Subcutaneous abdominal adipose tissue (tissue), 5 donors: ENCODE results near the gene DDAH1.

ENCODE experiments used
- H3K27ac ChIP-seq: one replicate; pipeline ENCODE4 v1.7.0; 2013; ENCODE audit warnings: low read depth, mild to moderate bottlenecking, inconsistent platforms, low read length, moderate library complexity
- H3K27me3 ChIP-seq, 5 donors: one replicate each; pipeline ENCODE4 v1.7.0; 2013; ENCODE audit warnings: low read length in 5 of 5, inconsistent platforms in 1 of 5; ENCODE audit not compliant: control insufficient read depth in 5 of 5, insufficient read depth in 4 of 5
- H3K36me3 ChIP-seq, 5 donors: one replicate each; pipeline ENCODE4 v1.7.0; 2013; ENCODE audit warnings: low read length in 5 of 5; ENCODE audit not compliant: control insufficient read depth in 5 of 5, insufficient read depth in 5 of 5
- H3K4me1 ChIP-seq, 5 donors: one replicate each; pipeline ENCODE4 v1.7.0; 2013; ENCODE audit warnings: low read length in 5 of 5, mild to moderate bottlenecking in 3 of 5, moderate library complexity in 1 of 5; ENCODE audit not compliant: control insufficient read depth in 5 of 5, insufficient read depth in 5 of 5
- H3K4me3 ChIP-seq, 5 donors: one replicate each; pipeline ENCODE4 v1.7.0; 2013; ENCODE audit warnings: low read length in 5 of 5, low read depth in 1 of 5
- H3K9ac ChIP-seq, 5 donors: one replicate each; pipeline ENCODE4 v1.7.0; 2013; ENCODE audit warnings: low read length in 5 of 5, mild to moderate bottlenecking in 4 of 5, moderate library complexity in 3 of 5
- H3K9me3 ChIP-seq, 5 donors: one replicate each; pipeline ENCODE4 v1.7.0; 2013; ENCODE audit warnings: low read length in 5 of 5; ENCODE audit not compliant: control insufficient read depth in 5 of 5
- donor health status: healthy.
- donor health status: healthy.
- donor health status: healthy.
- donor health status: healthy.
- donor health status: healthy.

DDAH1 gene

DNA sequence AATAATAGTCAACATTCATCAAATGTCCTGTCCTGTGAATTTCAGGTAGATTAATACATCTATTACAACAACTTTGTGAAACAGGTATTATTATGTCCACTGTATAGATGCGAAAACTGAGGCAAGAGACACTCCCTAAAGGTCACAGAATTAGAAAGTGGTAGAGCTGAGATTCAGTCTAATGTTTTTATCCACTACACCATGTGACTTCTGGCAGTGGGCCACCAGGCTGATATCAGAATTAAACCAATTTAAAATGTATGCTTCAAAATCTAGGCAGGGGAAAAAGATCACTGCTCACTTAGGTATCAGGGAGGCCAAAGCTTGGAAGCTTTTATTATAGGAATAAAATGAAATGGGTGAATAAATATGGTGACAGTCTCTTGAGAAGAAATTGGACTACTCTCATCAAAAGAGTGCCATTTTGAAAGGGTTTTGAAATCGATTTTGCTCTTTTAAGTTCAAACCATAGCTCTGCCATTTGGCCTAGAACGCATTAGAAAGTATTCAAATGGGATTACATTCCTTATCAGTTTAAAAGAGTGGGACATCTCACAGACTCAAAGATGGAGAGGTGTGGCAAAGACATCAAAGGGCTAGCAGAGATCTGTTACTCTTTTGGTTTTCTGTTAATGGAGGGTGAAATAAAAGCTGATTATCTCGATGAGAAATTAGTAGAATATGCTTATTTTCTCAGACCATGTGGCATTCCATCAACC lies 1.9 kb downstream of the DDAH1 start:
- Histone ChIP-seq H3K27ac (peak overlapping the region; percentile 74), H3K9ac (no peak overlapping the region)

GRCh38 chr1:85461216-85461918 lies 3.6 kb downstream of the DDAH1 start:
- Histone ChIP-seq H3K36me3 (no peaks in the 10 kb centered on the region), H3K4me3 (no peak overlapping the region), H3K9ac (no peak overlapping the region), H3K27me3 (no peaks in the 10 kb centered on the region), H3K9me3 (no peaks in the 10 kb centered on the region), H3K27ac (no peak overlapping the region), H3K4me1 (peaks cover 0 to 27% (median 18%) of the 10 kb centered on the region in 5 donors)

More for the DNA sequence above, 1.9 kb downstream of the DDAH1 start:
- Histone ChIP-seq H3K9me3 (no peaks in the 10 kb centered on the region), H3K36me3 (no peaks in the 10 kb centered on the region), H3K4me1 (peaks cover 0 to 27% (median 18%) of the 10 kb centered on the region in 5 donors), H3K4me3 (peak overlapping the region in 4 of 5 donors; percentile 68 to 83 (median 76)), H3K27me3 (no peaks in the 10 kb centered on the region)

DNA sequence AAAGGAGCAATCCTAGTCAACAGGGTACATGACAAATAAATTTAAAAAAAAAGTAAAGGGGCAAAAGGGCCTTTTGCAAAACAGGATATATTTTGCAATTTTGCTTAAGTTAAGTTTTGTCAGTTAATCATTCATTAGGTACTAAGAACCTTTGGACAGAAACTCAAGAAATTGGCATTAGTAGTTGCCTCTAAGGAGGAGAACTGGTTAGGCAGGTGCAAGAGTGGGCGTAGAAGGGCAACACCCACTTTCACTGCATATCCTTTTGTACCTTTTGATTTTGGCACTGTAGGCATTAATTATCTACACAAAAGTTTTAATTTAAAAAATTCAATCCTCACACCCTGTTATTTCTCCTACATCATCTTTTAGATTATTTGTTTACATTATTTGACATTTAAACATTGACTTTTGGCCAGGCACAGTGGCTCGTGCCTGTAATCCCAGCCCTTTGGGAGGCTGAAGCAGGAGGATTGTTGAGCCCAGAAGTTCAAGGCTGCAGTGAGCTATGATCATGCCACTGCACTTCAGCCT lies 4.3 kb downstream of the DDAH1 start:
- Histone ChIP-seq H3K36me3 (no peaks in the 10 kb centered on the region), H3K4me1 (peaks cover 0 to 27% (median 16%) of the 10 kb centered on the region in 5 donors), H3K9me3 (no peaks in the 10 kb centered on the region), H3K27me3 (no peaks in the 10 kb centered on the region), H3K4me3 (no peak overlapping the region), H3K9ac (no peak overlapping the region), H3K27ac (no peak overlapping the region)

DNA sequence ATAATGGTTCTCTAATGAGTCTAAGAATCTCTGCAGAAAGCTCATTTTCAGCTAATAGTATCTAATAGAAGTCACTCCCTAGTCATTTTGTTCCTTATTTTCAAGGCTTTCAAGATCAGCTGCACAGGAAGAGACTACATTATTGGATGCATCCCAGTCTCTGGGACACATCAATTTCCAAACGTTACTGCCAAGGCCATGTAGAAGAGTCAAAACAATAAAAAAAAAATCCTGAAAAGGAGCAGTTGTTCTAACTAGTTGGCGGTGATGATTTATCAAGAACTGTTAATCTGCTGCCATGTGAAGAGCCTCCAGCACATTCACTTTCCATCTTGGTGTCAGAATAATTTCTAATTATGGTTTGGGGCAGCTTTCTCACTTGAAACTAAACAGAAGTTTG lies 5.7 kb downstream of the DDAH1 start:
- Histone ChIP-seq H3K27me3 (no peaks in the 10 kb centered on the region), H3K4me1 (peaks cover 0 to 19% (median 13%) of the 10 kb centered on the region in 5 donors), H3K4me3 (no peak overlapping the region), H3K9ac (no peak overlapping the region), H3K9me3 (no peaks in the 10 kb centered on the region), H3K27ac (no peak overlapping the region), H3K36me3 (no peaks in the 10 kb centered on the region)

DNA sequence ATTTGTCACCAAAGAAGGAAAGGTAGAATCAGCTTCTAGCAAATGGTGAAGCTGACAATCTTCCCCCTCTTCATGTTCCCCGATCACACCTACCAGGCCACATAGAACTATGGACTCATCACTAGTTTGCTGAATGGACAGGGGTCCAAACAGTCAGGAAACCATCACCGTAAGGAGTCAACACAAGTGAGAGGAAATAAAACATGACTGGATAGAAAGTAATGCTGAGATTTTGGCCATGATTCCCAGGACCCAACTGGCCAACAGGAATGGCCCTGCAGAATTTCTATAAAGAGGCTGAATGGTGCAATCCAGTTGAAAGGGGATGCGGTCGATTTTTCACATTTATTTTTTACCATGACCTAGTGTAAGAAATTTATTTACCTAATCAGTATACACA lies 10.7 kb downstream of the DDAH1 start:
- Histone ChIP-seq H3K27ac (peak overlapping the region; percentile 6), H3K9ac (no peak overlapping the region), H3K27me3 (no peaks in the 10 kb centered on the region), H3K36me3 (no peaks in the 10 kb centered on the region), H3K4me1 (peaks cover 0 to 18% (median 7%) of the 10 kb centered on the region in 5 donors), H3K9me3 (no peaks in the 10 kb centered on the region), H3K4me3 (no peak overlapping the region)

DNA sequence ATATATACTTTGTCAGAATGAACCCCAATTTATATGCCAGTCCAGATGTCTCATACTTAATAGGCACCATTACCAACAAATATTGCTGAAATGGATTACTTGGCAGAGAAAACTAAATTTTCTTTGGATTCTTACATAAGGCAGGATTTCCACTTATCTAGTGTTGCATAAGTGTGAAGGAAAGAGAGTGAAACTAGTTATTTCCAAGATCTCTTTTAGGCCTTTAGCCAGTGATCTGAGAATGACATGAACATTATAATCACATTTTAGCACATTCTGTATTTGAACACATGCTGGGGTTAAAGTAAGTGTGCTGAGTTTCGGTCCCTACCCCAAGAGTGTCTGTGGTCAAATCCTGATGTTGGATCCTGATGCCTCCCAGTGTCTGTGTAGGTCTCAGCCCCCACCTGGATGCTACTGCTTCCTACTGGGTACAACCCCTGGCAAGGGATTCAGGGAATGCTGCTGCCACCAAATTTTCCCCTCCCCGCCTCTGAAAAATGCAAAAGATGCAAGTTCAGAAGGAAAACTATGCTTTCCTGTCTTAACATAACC lies 11.2 kb downstream of the DDAH1 start:
- Histone ChIP-seq H3K9me3 (no peaks in the 10 kb centered on the region), H3K36me3 (no peaks in the 10 kb centered on the region), H3K9ac (no peak overlapping the region), H3K27me3 (no peaks in the 10 kb centered on the region), H3K4me3 (no peak overlapping the region), H3K4me1 (peaks cover 0 to 22% (median 10%) of the 10 kb centered on the region in 5 donors), H3K27ac (peak overlapping the region; percentile 38)

DNA sequence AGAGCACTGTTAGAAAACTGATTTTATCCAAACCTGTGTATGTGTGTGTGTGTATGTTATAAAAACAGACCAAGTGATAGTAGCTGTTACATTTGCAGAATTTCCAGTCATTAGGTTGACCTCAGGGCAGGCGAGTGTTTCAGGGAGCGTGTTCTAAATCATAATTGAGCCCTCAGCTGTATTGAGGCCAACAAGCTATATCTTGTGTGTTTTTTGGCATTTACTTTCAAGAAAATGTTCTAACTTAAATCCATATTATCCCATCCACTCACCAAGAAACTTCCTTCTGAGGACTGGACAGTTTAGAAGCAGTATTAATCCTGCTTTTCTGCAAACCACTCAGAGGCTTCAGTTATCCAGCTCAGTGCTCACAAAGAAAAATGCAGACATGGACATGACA lies 12.0 kb downstream of the DDAH1 start:
- peak overlapping the region; percentile 38 for H3K27ac ChIP-seq
- H3K27me3 ChIP-seq = no peaks in the 10 kb centered on the region
- no peaks in the 10 kb centered on the region for H3K36me3 ChIP-seq
- H3K9ac ChIP-seq = no peak overlapping the region
- peaks cover 0 to 24% (median 13%) of the 10 kb centered on the region in 5 donors for H3K4me1 ChIP-seq
- H3K4me3 ChIP-seq = no peak overlapping the region
- no peaks in the 10 kb centered on the region for H3K9me3 ChIP-seq

DNA sequence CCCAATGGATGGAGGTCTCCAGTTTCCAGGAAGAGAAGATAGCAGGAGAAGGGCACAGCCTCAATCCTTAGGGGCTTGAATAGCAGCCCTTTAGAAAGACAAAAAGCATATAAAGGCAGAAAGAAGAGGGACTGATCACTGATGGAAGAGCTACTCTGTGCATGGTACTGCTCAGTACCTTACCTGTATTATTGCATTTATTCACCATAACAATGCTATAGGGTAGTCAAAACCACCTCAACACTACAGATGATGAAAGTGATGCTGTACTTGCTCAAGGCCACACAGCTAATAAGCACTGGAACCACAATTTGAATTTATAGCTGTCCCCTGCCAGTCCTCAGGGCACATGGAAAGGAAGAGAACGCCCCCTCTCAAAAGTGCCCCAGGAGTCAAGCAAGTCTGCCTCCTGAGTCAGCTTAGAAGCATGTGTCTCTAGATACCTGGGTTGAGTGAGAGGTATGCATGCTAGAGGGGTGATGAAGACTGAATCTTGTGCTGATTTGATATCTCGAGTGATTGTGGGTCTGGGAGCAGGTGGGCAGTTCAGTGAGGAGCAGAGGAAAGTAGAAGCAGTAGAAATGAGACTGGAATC lies 13.6 kb downstream of the DDAH1 start:
- Histone ChIP-seq H3K36me3 (no peaks in the 10 kb centered on the region), H3K27me3 (no peaks in the 10 kb centered on the region), H3K27ac (no peak overlapping the region), H3K4me1 (peaks cover 6 to 37% (median 17%) of the 10 kb centered on the region in 5 donors), H3K9ac (no peak overlapping the region), H3K9me3 (no peaks in the 10 kb centered on the region), H3K4me3 (no peak overlapping the region)

DNA sequence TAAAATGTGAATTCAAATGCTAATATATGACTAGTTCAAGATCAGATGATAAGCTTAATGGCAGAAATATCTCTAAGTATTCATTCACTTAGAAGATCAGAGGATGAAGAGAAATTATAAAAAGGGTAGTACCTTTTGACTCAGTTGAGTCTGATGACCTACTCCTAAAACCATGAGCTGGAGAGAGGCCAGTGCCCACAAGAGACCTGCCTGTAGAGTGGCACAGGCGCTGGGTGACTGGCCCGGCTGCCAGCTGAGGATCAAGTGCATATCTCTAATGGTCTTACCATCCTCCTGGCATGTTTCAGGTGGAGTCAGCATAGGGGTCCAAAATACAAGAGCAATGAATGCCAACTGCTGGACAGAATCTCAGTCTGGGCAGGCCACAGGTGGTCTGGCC lies 14.1 kb downstream of the DDAH1 start:
- Histone ChIP-seq H3K9ac (no peak overlapping the region), H3K4me3 (no peak overlapping the region), H3K27ac (no peak overlapping the region), H3K9me3 (no peaks in the 10 kb centered on the region), H3K27me3 (no peaks in the 10 kb centered on the region), H3K36me3 (no peaks in the 10 kb centered on the region), H3K4me1 (peaks cover 6 to 37% (median 17%) of the 10 kb centered on the region in 5 donors)
